ENCODE results near the gene FUOM.

GRCh38 chr10:133361773-133362441 lies 4.1 kb upstream of the FUOM start:
- TF ChIP-seq CTCF (conservative IDR thresholded peaks at IDR 0.05; ENCODE audit: low read depth, low read length) (no peak), CEBPB (IDR thresholded peaks at IDR 0.05; ENCODE audit: low read depth, low read length) (no peak), RAD21 (IDR thresholded peaks at IDR 0.05; ENCODE audit: low read length) (no peak), POLR2A (IDR thresholded peaks at IDR 0.05; ENCODE audit: low read depth, low read length) (no peak), RFX5 (IDR thresholded peaks at IDR 0.05; ENCODE audit: low read depth, low read length) (no peak), SMC3 (IDR thresholded peaks at IDR 0.05; ENCODE audit: low read depth, low read length) (no peak), ELK1 (IDR thresholded peaks at IDR 0.05; ENCODE audit: borderline replicate concordance, low read depth, low read length) (no peak), CHD1 (IDR thresholded peaks at IDR 0.05; ENCODE audit: low read depth, low read length) (no peak), MAFK (IDR thresholded peaks at IDR 0.05; ENCODE audit: low read depth, low read length) (no peak), RCOR1 (IDR thresholded peaks at IDR 0.05; ENCODE audit: insufficient replicate concordance, low read length) (no peak)
